Ectodermal cell (in vitro differentiated cells): ENCODE data around the gene FUS. TPM values are rescaled to one million over a fixed set of nuclear protein-coding genes. Genes with fewer than 3 reads are reported as not detected.
A peak's percentile ranks its signal among the peaks of the same experiment; 100 is the strongest.

ENCODE experiments used
- H3K27ac ChIP-seq: 2 replicates; pipeline ENCODE4 v1.7.0; 2013; ENCODE audit warnings: mild to moderate bottlenecking, low read depth, low read length; ENCODE audit not compliant: insufficient read depth, poor library complexity, severe bottlenecking
- H3K27me3 ChIP-seq: 2 replicates; pipeline ENCODE4 v1.7.0; 2013; ENCODE audit warnings: mild to moderate bottlenecking, low read length; ENCODE audit not compliant: insufficient read depth, control insufficient read depth, poor library complexity, severe bottlenecking
- H3K36me3 ChIP-seq: one replicate; pipeline ENCODE4 v1.7.0; 2013; ENCODE audit warnings: low read length; ENCODE audit not compliant: control insufficient read depth, insufficient read depth
- H3K4me1 ChIP-seq: one replicate; pipeline ENCODE4 v1.7.0; 2013; ENCODE audit warnings: low read length; ENCODE audit not compliant: control insufficient read depth, insufficient read depth
- H3K4me3 ChIP-seq: 2 replicates; pipeline ENCODE4 v1.7.0; 2013; ENCODE audit warnings: low read depth, low read length, control low read depth; ENCODE audit not compliant: insufficient read depth
- H3K9me3 ChIP-seq: 2 replicates; pipeline ENCODE4 v1.7.0; 2013; ENCODE audit warnings: mild to moderate bottlenecking, low read length, moderate library complexity; ENCODE audit not compliant: control insufficient read depth
- WGBS, 2 experiments: methylation state at CpG; one replicate each; pipeline ENCODE4 v1.1.7; 2013; ENCODE audit warnings: missing lambda C conversion rate in 2 of 2; 5-methylcytosine and 5-hydroxymethylcytosine counted together
- polyA plus RNA-seq, 4 experiments: library from polyadenylated mRNA; stranded (reverse); fragments of 50-300 nt; gene quantifications; one replicate each; pipeline ENCODE4 v1.2.3, GENCODE V29; 2013

Gene FUS
- 960 TPM for polyA plus RNA-seq (2013, experiment 1 of 4)
- 1,022 TPM for polyA plus RNA-seq (2013, experiment 2 of 4)
- polyA plus RNA-seq (2013, experiment 3 of 4) = 547 TPM
- polyA plus RNA-seq (2013, experiment 4 of 4) = 612 TPM

GRCh38 chr16:31179747-31180459 lies at the start of gene FUS:
Gene FUS, plus strand, starts transcription at chr16:31180139. Its CDS starts 76 bp downstream, at chr16:31180215.
- Histone ChIP-seq H3K4me3 (peak within 1 kb of the TSS; percentile 98), H3K9me3 (no peaks in the 10 kb centered on the region), H3K4me1 (peaks cover 13% of the 10 kb centered on the region), H3K27me3 (no peaks in the 10 kb centered on the region), H3K36me3 (peaks cover 11% of the 10 kb centered on the region), H3K27ac (peak within 1 kb of the TSS; percentile 96)
- 0% methylated on average over 69 of the region's 69 CpGs for WGBS, 2 experiments

GRCh38 chr16:31130336-31130891 lies 49.5 kb upstream of the FUS start:
- H3K4me3 ChIP-seq = no peak overlapping the region
- WGBS, 2 experiments = 92 to 94% methylated on average over 10 of the region's 10 CpGs
- no peaks in the 10 kb centered on the region for H3K27me3 ChIP-seq
- H3K27ac ChIP-seq = no peak overlapping the region
- H3K9me3 ChIP-seq = no peaks in the 10 kb centered on the region
- H3K4me1 ChIP-seq = peaks cover 8% of the 10 kb centered on the region
- peaks cover 5% of the 10 kb centered on the region for H3K36me3 ChIP-seq

GRCh38 chr16:31130899-31131298 lies 49.0 kb upstream of the FUS start:
- peaks cover 5% of the 10 kb centered on the region for H3K36me3 ChIP-seq
- no peak overlapping the region for H3K27ac ChIP-seq
- no peak overlapping the region for H3K4me3 ChIP-seq
- H3K9me3 ChIP-seq = no peaks in the 10 kb centered on the region
- no peaks in the 10 kb centered on the region for H3K27me3 ChIP-seq
- H3K4me1 ChIP-seq = peaks cover 13% of the 10 kb centered on the region
- WGBS, 2 experiments = 86 to 91% methylated on average over 6 of the region's 6 CpGs

- peaks cover 14% of the 10 kb centered on the region for H3K4me1 ChIP-seq
- peaks cover 5% of the 10 kb centered on the region for H3K36me3 ChIP-seq
- H3K27me3 ChIP-seq = no peaks in the 10 kb centered on the region
- no peaks in the 10 kb centered on the region for H3K9me3 ChIP-seq
- no peak overlapping the region for H3K27ac ChIP-seq
- no peak overlapping the region for H3K4me3 ChIP-seq
- WGBS, 2 experiments = 95 to 96% methylated on average over 11 of the region's 11 CpGs
These were observed 48.5 kb upstream of the FUS start for GRCh38 chr16:31131416-31131815.

GRCh38 chr16:31131841-31132271 lies 48.1 kb upstream of the FUS start:
- H3K27me3 ChIP-seq = no peaks in the 10 kb centered on the region
- H3K9me3 ChIP-seq = no peaks in the 10 kb centered on the region
- H3K27ac ChIP-seq = no peak overlapping the region

GRCh38 chr16:31132303-31132979 lies 47.5 kb upstream of the FUS start:
- 94 to 96% methylated on average over 20 of the region's 20 CpGs for WGBS, 2 experiments
- no peak overlapping the region for H3K4me3 ChIP-seq
- H3K27ac ChIP-seq = no peak overlapping the region
- H3K9me3 ChIP-seq = no peaks in the 10 kb centered on the region
- H3K4me1 ChIP-seq = peaks cover 14% of the 10 kb centered on the region
- H3K27me3 ChIP-seq = no peaks in the 10 kb centered on the region
- peaks cover 4% of the 10 kb centered on the region for H3K36me3 ChIP-seq

More at GRCh38 chr16:31131841-31132271, 48.1 kb upstream of the FUS start:
- H3K4me3 ChIP-seq = no peak overlapping the region
- 95 to 96% methylated on average over 5 of the region's 5 CpGs for WGBS, 2 experiments
- H3K4me1 ChIP-seq = peaks cover 14% of the 10 kb centered on the region
- peaks cover 5% of the 10 kb centered on the region for H3K36me3 ChIP-seq

- H3K4me1 ChIP-seq = peaks cover 14% of the 10 kb centered on the region
- no peaks in the 10 kb centered on the region for H3K27me3 ChIP-seq
- H3K36me3 ChIP-seq = no peaks in the 10 kb centered on the region
- 93 to 94% methylated on average over 6 of the region's 6 CpGs for WGBS, 2 experiments
- no peaks in the 10 kb centered on the region for H3K9me3 ChIP-seq
- H3K27ac ChIP-seq = no peak overlapping the region
- no peak overlapping the region for H3K4me3 ChIP-seq
These were observed 46.9 kb upstream of the FUS start for GRCh38 chr16:31133046-31133501.

- Histone ChIP-seq H3K9me3 (no peaks in the 10 kb centered on the region), H3K4me1 (peaks cover 17% of the 10 kb centered on the region), H3K4me3 (no peak overlapping the region), H3K27me3 (no peaks in the 10 kb centered on the region), H3K27ac (no peak overlapping the region), H3K36me3 (no peaks in the 10 kb centered on the region)
- 39 to 44% methylated on average over 5 of the region's 5 CpGs for WGBS, 2 experiments
These were observed 45.8 kb upstream of the FUS start for GRCh38 chr16:31134091-31134571.

- Histone ChIP-seq H3K27me3 (no peaks in the 10 kb centered on the region), H3K9me3 (no peaks in the 10 kb centered on the region), H3K36me3 (no peaks in the 10 kb centered on the region), H3K4me3 (peak overlapping the region; percentile 29), H3K4me1 (peaks cover 17% of the 10 kb centered on the region), H3K27ac (no peak overlapping the region)
- 12 to 21% methylated on average over 16 to 18 of the region's 18 CpGs for WGBS, 2 experiments
These were observed 45.1 kb upstream of the FUS start for GRCh38 chr16:31134625-31135534.
